Measurements from ENCODE around the gene ANK2. TPM values are rescaled to one million over a fixed set of nuclear protein-coding genes. Genes with fewer than 3 reads are reported as not detected.

ANK2 gene
- total and polyA plus RNA-seq, 2 experiments from 2014 or later: 7.7 to 40.4 TPM

- no peak overlapping the region for H3K27ac Mint-ChIP-seq
- Histone ChIP-seq H3K9me2 (ENCODE audit: insufficient read depth) (no peaks in the 10 kb centered on the region), H3K4me1 (ENCODE audit: insufficient read depth) (no peaks in the 10 kb centered on the region), H4K20me1 (replicated peaks; ENCODE audit: insufficient read depth) (no peaks in the 10 kb centered on the region), H3K4me2 (no peak overlapping the region), H3K27ac (ENCODE audit: low read depth) (no peak overlapping the region), H3K4me3 (no peak overlapping the region), H2AFZ (no peak overlapping the region), H3F3A (replicated peaks; ENCODE audit: low read depth) (no peaks in the 10 kb centered on the region), H3K27me3 (ENCODE audit: insufficient read depth) (no peaks in the 10 kb centered on the region), H3K36me3 (ENCODE audit: insufficient read depth) (no peaks in the 10 kb centered on the region), H3K79me2 (replicated peaks; ENCODE audit: insufficient read depth) (no peaks in the 10 kb centered on the region)
- peaks cover 4% of the 10 kb centered on the region for H3K4me1 Mint-ChIP-seq
- TF ChIP-seq, protein P1, sequence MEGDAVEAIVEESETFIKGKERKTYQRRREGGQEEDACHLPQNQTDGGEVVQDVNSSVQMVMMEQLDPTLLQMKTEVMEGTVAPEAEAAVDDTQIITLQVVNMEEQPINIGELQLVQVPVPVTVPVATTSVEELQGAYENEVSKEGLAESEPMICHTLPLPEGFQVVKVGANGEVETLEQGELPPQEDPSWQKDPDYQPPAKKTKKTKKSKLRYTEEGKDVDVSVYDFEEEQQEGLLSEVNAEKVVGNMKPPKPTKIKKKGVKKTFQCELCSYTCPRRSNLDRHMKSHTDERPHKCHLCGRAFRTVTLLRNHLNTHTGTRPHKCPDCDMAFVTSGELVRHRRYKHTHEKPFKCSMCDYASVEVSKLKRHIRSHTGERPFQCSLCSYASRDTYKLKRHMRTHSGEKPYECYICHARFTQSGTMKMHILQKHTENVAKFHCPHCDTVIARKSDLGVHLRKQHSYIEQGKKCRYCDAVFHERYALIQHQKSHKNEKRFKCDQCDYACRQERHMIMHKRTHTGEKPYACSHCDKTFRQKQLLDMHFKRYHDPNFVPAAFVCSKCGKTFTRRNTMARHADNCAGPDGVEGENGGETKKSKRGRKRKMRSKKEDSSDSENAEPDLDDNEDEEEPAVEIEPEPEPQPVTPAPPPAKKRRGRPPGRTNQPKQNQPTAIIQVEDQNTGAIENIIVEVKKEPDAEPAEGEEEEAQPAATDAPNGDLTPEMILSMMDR (conservative IDR thresholded peaks at IDR 0.05; ENCODE audit: low read depth in 2 of 2): no peak
- TF ChIP-seq ZNF331 (CRISPR knock-in tag; IDR thresholded peaks at IDR 0.05; ENCODE audit: low read depth) (no peak), POLR2AphosphoS5 (IDR thresholded peaks at IDR 0.05; ENCODE audit: low read depth) (no peak), REST (IDR thresholded peaks at IDR 0.05; ENCODE audit: unreplicated experiment) (no peak), ZNF114 (CRISPR knock-in tag; IDR thresholded peaks at IDR 0.05) (no peak), ETS1 (IDR thresholded peaks at IDR 0.05) (no peak), EZH2 (IDR thresholded peaks at IDR 0.05; ENCODE audit: low read depth, unreplicated experiment) (no peak), JUNB (IDR thresholded peaks at IDR 0.05; ENCODE audit: unreplicated experiment) (no peak), NANOG (IDR thresholded peaks at IDR 0.05; ENCODE audit: borderline replicate concordance) (no peak), ZNF462 (CRISPR knock-in tag; IDR thresholded peaks at IDR 0.05) (no peak), STAT1 (IDR thresholded peaks at IDR 0.05; ENCODE audit: unreplicated experiment) (no peak), CREB1 (CRISPR knock-in tag; IDR thresholded peaks at IDR 0.05; ENCODE audit: low read depth) (no peak), EZH2phosphoT487 (IDR thresholded peaks at IDR 0.05; ENCODE audit: unreplicated experiment) (no peak)
- ATAC-seq (no peak), DNase-seq (ENCODE audit: low spot score) (no peak)
- peaks cover 4% of the 10 kb centered on the region for H3K27me3 Mint-ChIP-seq (ENCODE audit: insufficient read depth, low read depth, poor library complexity)
- H3K4me3 Mint-ChIP-seq: no peak overlapping the region
- H3K36me3 Mint-ChIP-seq (ENCODE audit: low read depth): no peaks in the 10 kb centered on the region; the same call in 1 of the 3 replicates
- H3K9me3 Mint-ChIP-seq: no peaks in the 10 kb centered on the region
Observed at GRCh38 chr4:113317523-113317922, 268.1 kb downstream of the ANK2 start.
